ENCODE data around the gene MAN1A2.

- TF ChIP-seq NBN (IDR thresholded peaks at IDR 0.05; ENCODE audit: low read depth) (no peak), VEZF1 (CRISPR knock-in tag; IDR thresholded peaks at IDR 0.05) (no peak), ZBTB34 (CRISPR knock-in tag; IDR thresholded peaks at IDR 0.05) (no peak), NRF1 (conservative IDR thresholded peaks at IDR 0.05 in 1 of 2, IDR thresholded peaks at IDR 0.05 in 1 of 2) (no peak)
Observed at GRCh38 chr1:117375327-117375726, 8.1 kb downstream of the MAN1A2 start.

Data from K562 (cell line).